8988T (cell line): ENCODE data around the gene CCDC50.

Experiments
- DNase-seq: peaks from one replicate; pipeline ENCODE4 v3.0.0; 2011

Gene CCDC50

GRCh38 chr3:191320316-191320715, 8.9 kb upstream of the CCDC50 start:
- no peak for DNase-seq

- no peak for DNase-seq
Measured at GRCh38 chr3:191321019-191321767, 8.0 kb upstream of the CCDC50 start.

GRCh38 chr3:191324936-191325335, 4.3 kb upstream of the CCDC50 start:
- no peak for DNase-seq

GRCh38 chr3:191327526-191327925, 1.7 kb upstream of the CCDC50 start:
- DNase-seq, result no peak

GRCh38 chr3:191328383-191328961, 722 bp upstream of the CCDC50 start:
- DNase-seq, result no peak

- no peak for DNase-seq
Measured at GRCh38 chr3:191329654-191330529, 698 bp downstream of the CCDC50 start, which contains the start of gene UTS2B. TSS of gene UTS2B (minus strand) at chr3:191330526. CDS start at chr3:191282189, 48,337 bp downstream.

GRCh38 chr3:191330530-191331048, 1.4 kb downstream of the CCDC50 start:
- DNase-seq, result no peak

- DNase-seq, result no peak
Measured at GRCh38 chr3:191331388-191331787, 2.2 kb downstream of the CCDC50 start.

GRCh38 chr3:191333298-191333880, 4.2 kb downstream of the CCDC50 start:
- DNase-seq, result no peak

- no peak for DNase-seq
Measured at GRCh38 chr3:191334346-191334893, 5.2 kb downstream of the CCDC50 start.

GRCh38 chr3:191336833-191337232, 7.6 kb downstream of the CCDC50 start:
- no peak for DNase-seq

- DNase-seq, result no peak
Measured at GRCh38 chr3:191338177-191338488, 8.9 kb downstream of the CCDC50 start.

GRCh38 chr3:191339316-191339917, 10.2 kb downstream of the CCDC50 start:
- no peak for DNase-seq

- DNase-seq, result no peak
Measured at GRCh38 chr3:191340351-191340750, 11.2 kb downstream of the CCDC50 start.

- DNase-seq, result no peak
Measured at GRCh38 chr3:191340966-191341365, 11.8 kb downstream of the CCDC50 start.

GRCh38 chr3:191342006-191342405, 12.8 kb downstream of the CCDC50 start:
- no peak for DNase-seq

- DNase-seq, result no peak
Measured at GRCh38 chr3:191342411-191342810, 13.2 kb downstream of the CCDC50 start.

- no peak for DNase-seq
Measured at GRCh38 chr3:191343115-191343514, 13.9 kb downstream of the CCDC50 start.

- DNase-seq, result no peak
Measured at GRCh38 chr3:191343913-191344312, 14.7 kb downstream of the CCDC50 start.

GRCh38 chr3:191345334-191345733, 16.1 kb downstream of the CCDC50 start:
- DNase-seq, result no peak

- DNase-seq, result no peak
Measured at GRCh38 chr3:191347228-191347627, 18.0 kb downstream of the CCDC50 start.

GRCh38 chr3:191348098-191348497, 18.9 kb downstream of the CCDC50 start:
- no peak for DNase-seq
